A673 (cell line): ENCODE results near the gene UBE2E2.

Experiments
- CTCF ChIP-seq: fragments of 300-800, 200-600 bp; sonication (generic); conservative IDR thresholded peaks from 2 replicates; pipeline ENCODE4 v1.5.1; 2017; ENCODE audit warnings: low read depth, mild to moderate bottlenecking, antibody characterized with exemption, low read length, moderate library complexity, mixed read lengths
- EZH2 ChIP-seq: fragments of 200-600 bp; sonication (generic); IDR thresholded peaks from 2 replicates; pipeline ENCODE4 v1.6.1; 2017; ENCODE audit warnings: borderline replicate concordance, low read depth, mild to moderate bottlenecking, mixed read lengths, antibody characterized with exemption, low read length; ENCODE audit not compliant: poor library complexity, severe bottlenecking

- TF ChIP-seq CTCF (no peak), EZH2 (no peak)
Measured at GRCh38 chr3:23435904-23436303, 232.8 kb downstream of the UBE2E2 start.
